Activated T-helper 2 cell treated with anti-CD3 and anti-CD28 coated beads, Interferon-gamma antibody, Interleukin-2, Interleukin-4, amounts not matched to agents 10 μg/mL and 5 μg/mL and 100 μg/mL, durations not matched to agents 14 hours and 24 hours and 36 hours (primary cell): ENCODE results near the gene CETP. TPM values are rescaled to one million over a fixed set of nuclear protein-coding genes. Genes with fewer than 3 reads are reported as not detected.

Experiments used
- DNase-seq: peaks from one replicate; pipeline ENCODE4 v3.0.0; 2021; ENCODE audit warnings: low spot score
- H3K27ac Mint-ChIP-seq: one replicate; pipeline ENCODE4 v1.8.0; 2021; ENCODE audit warnings: mixed read lengths
- H3K27me3 Mint-ChIP-seq: one replicate; pipeline ENCODE4 v1.8.0; 2021; ENCODE audit warnings: low read depth, mixed read lengths
- H3K36me3 Mint-ChIP-seq: one replicate; pipeline ENCODE4 v1.8.0; 2021; ENCODE audit warnings: low read depth, mixed read lengths
- H3K4me1 Mint-ChIP-seq: one replicate; pipeline ENCODE4 v1.8.0; 2021; ENCODE audit warnings: low read depth, mixed read lengths
- H3K4me3 Mint-ChIP-seq: one replicate; pipeline ENCODE4 v1.8.0; 2021; ENCODE audit warnings: low read depth, mild to moderate bottlenecking, moderate library complexity, mixed read lengths
- H3K9me3 Mint-ChIP-seq: one replicate; pipeline ENCODE4 v1.8.0; 2021; ENCODE audit warnings: mixed read lengths
- intact Hi-C: fragments of 100-400 bp; cut with micrococcal nuclease; formaldehyde crosslinking; loops from one replicate; pipeline ENCODE4 v1.15.1; 2023
- total RNA-seq: library from RNA; stranded (reverse); gene quantifications from 2 replicates; pipeline ENCODE4 v1.2.3, GENCODE V29; 2022

CETP gene
- total RNA-seq, result not detected in 2 replicates

DNA sequence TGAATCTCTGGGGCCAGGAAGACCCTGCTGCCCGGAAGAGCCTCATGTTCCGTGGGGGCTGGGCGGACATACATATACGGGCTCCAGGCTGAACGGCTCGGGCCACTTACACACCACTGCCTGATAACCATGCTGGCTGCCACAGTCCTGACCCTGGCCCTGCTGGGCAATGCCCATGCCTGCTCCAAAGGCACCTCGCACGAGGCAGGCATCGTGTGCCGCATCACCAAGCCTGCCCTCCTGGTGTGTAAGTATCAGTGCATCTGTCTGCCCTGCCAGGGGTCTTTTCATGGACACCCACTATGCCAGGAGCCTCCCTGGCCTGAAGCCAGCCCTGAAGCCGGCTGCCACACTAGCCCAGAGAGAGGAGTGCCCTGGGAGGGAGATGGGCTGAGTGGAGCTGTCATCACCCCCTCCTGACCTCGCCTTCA lies at the start of gene CETP:
Gene CETP (plus strand): TSS at position 100 of the 431 bp plus-strand sequence. CDS start 30 bp downstream, at position 130.
- H3K4me3 Mint-ChIP-seq, result no peak within 1 kb of the TSS
- H3K4me1 Mint-ChIP-seq, result peaks cover 18% of the 10 kb centered on the region
- no peak for DNase-seq
- peaks cover 4% of the 10 kb centered on the region for H3K27me3 Mint-ChIP-seq
- intact Hi-C loops, result no loop called here
- H3K9me3 Mint-ChIP-seq, result no peaks in the 10 kb centered on the region
- no peaks in the 10 kb centered on the region for H3K36me3 Mint-ChIP-seq
- H3K27ac Mint-ChIP-seq, result no peak within 1 kb of the TSS

DNA sequence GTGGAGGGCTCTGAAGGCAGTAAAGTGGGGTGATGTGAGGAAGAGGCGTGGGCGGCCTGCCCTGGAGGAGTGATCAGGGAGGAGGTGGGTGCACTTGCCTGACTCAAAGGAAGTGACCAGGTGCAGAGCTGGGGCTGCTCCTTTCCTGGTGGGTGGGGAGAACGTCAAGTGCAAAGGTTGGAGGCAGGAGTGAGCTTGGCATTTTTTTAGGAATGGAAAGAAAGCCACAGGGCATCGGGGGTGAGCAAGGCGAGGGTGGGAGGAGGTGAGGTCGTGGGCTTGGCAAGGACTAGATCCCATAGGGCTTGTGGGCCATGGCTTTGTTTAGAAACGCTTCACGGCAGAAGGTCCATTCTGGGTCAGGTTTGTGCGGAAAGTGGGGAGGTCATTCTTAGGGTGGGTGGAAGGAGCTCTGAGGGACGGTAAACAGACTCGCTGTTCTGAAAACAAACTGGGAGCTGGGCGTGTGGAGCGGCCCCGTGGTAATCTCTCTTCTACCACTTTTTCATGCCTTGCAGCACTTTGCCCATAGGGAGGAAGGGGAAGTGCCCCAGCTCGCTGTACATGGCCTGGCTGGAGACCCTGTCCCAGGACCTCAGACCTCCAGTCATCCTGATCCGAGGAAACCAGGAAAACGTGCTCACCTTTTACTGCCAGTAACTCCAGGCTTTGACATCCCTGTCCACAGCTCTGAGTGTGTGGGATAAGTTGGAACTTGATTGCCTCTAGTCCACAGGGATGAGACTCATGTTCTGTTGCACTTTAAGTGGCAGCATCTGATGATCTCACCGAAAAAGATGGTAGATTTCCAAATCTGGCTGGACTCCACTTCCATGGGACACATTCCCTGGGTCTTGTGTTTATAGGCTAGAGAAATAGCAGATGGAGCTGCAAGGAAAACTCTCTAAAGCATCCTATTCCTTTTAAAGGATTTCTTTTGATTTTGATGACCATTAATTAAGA lies 48.7 kb upstream of the CETP start:
- Mint-ChIP-seq H3K4me3 (no peak overlapping the region), H3K36me3 (peaks cover 4% of the 10 kb centered on the region), H3K27me3 (no peaks in the 10 kb centered on the region), H3K9me3 (no peaks in the 10 kb centered on the region), H3K27ac (peak overlapping the region; percentile 20), H3K4me1 (peaks cover 45% of the 10 kb centered on the region)
- DNase-seq, result no peak
- intact Hi-C loops, result no loop called here

DNA sequence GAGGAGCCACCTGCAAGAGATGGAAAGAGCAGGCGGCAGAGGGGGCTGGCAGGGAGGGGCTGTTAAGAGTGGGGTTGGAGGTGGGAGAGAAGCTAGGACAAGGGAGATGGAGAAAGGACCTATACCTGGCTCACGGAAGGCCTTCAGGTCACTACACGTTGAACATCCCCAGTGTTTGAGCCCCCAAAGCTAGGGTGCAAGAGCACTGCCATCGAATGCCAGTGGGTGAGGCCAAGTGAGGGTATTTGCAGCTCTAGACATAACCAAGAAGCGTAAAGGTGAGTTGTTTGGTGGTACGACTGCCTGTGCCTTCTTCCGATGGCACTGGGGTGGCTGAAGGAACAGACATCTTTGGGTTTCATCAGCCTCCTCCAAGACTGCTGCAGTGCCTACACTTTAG lies 46.9 kb upstream of the CETP start:
- DNase-seq, result no peak
- H3K4me3 Mint-ChIP-seq, result no peak overlapping the region
- intact Hi-C loops, result no loop called here
- H3K9me3 Mint-ChIP-seq, result no peaks in the 10 kb centered on the region
- H3K4me1 Mint-ChIP-seq, result peaks cover 51% of the 10 kb centered on the region
- H3K27ac Mint-ChIP-seq, result no peak overlapping the region
- H3K27me3 Mint-ChIP-seq, result no peaks in the 10 kb centered on the region
- peaks cover 4% of the 10 kb centered on the region for H3K36me3 Mint-ChIP-seq

GRCh38 chr16:56915336-56916119 lies 46.2 kb upstream of the CETP start:
- Mint-ChIP-seq H3K27me3 (no peaks in the 10 kb centered on the region), H3K9me3 (no peaks in the 10 kb centered on the region), H3K4me3 (no peak overlapping the region), H3K36me3 (peaks cover 4% of the 10 kb centered on the region), H3K27ac (no peak overlapping the region), H3K4me1 (peaks cover 49% of the 10 kb centered on the region)
- intact Hi-C loops, result loop anchor here (2.0 kb wide), 2 partner anchors 17 to 29 kb away; no protein-coding TSS in a partner anchor
- DNase-seq, result no peak

DNA sequence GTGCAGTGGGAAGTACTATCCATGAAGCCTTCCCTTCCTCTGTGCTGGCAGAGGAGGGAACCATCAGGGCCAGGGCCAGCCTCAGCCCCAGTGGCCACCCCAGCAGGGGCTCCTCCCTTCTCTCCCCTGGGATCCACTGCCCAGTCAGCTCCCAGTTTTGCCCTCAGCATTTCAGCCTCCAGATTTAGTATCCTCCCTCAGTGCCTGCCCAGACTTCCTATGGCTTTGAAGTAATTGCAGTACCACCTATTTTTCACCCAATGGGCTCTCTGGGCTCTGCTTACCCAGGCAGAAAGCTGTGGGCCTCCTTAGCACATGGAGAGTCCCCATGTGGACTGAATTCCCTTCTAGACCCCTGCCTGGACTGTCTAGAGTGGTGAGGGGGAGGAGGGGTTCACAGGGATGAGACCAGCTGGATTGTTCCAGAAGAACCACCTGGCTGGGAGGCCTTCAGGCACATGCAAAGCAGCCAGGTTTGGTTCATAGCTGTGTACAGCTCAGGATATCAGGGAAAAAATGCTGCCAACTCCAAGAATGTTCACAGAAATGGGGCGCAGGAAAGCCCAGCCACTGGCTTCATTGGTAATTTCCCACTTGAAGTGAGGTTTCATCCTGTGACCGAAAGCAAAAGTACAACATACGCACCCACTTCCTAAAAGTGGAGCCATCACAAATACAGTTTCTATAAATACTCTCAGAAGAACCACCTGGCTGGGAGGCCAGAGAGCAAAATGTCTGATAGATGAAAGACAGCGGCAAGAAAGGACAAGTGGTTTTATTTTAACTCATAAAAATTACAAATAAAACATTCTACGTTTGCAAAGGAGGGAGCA lies 45.0 kb upstream of the CETP start:
- Mint-ChIP-seq H3K4me1 (peaks cover 37% of the 10 kb centered on the region), H3K9me3 (no peaks in the 10 kb centered on the region), H3K4me3 (peak overlapping the region; percentile 40), H3K27me3 (no peaks in the 10 kb centered on the region), H3K36me3 (peaks cover 4% of the 10 kb centered on the region), H3K27ac (peak overlapping the region; percentile 85)
- peak; percentile 39 for DNase-seq
- intact Hi-C loops, result loop anchor here (2.0 kb wide), 2 partner anchors 18 to 28 kb away; no protein-coding TSS in a partner anchor

DNA sequence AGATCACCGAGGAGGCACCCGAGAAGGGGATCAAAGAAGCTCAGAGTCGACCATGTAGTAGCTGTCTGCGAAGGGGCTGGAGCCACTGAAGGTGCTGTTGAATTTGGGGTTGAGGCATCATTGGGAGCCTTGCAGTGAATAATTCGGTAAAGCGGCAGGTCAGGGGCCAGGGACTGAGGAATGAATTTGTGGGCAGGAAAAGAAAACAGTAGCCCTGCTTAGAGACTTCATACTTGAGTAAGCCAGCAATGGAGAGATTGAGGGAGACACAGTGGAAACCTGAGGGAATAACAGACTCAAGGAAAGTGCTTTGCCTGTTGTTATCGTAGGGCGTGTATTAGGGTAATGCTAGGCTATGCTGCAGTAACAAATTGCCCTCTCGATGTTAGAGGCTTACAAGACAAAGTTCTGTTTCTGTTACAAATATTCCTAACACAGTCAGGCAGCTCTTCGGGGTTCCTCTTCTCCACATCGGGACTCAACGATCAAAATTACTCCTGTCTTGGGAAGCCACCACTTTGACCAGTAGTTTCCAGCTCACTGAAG lies 43.2 kb upstream of the CETP start:
- intact Hi-C loops, result no loop called here
- no peak for DNase-seq
- Mint-ChIP-seq H3K36me3 (peaks cover 4% of the 10 kb centered on the region), H3K27ac (no peak overlapping the region), H3K27me3 (no peaks in the 10 kb centered on the region), H3K4me3 (no peak overlapping the region), H3K4me1 (peaks cover 26% of the 10 kb centered on the region), H3K9me3 (no peaks in the 10 kb centered on the region)

GRCh38 chr16:56919099-56919800 lies 42.5 kb upstream of the CETP start:
- no peak for DNase-seq

GRCh38 chr16:56921571-56921970 lies 40.2 kb upstream of the CETP start:
- Mint-ChIP-seq H3K27ac (no peak overlapping the region), H3K36me3 (peaks cover 4% of the 10 kb centered on the region)
- intact Hi-C loops, result no loop called here

More at GRCh38 chr16:56919099-56919800, 42.5 kb upstream of the CETP start:
- Mint-ChIP-seq H3K36me3 (peaks cover 4% of the 10 kb centered on the region), H3K9me3 (no peaks in the 10 kb centered on the region), H3K27ac (no peak overlapping the region), H3K4me3 (no peak overlapping the region), H3K27me3 (no peaks in the 10 kb centered on the region), H3K4me1 (peaks cover 26% of the 10 kb centered on the region)
- intact Hi-C loops, result no loop called here

DNA sequence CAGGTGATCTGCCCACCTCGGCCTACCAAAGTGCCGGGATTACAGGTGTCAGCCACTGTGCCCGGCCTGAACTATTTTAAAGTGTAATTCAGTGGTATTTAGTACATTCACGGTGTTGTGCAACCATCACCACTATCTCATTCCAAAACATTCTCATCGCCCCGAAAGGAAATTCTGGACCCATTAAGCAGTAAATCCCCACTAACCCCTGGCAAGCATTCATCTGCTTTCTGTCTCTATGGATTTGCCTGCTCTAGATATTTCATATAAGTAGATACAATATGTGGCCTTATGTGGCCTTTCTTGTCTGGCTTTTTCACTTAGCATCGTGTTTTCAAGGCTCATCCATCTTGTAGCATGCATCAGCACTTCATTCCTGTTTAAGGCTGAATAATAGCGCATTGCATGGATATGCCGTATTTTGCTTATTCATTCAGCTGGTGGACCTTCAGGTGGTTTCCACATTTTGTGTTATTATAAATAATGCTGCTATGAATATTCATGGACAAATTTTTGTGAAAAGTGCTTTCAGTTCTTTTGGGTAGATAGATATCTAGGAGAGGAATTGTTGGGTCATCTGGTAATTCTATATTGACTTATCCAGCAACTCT lies 38.2 kb upstream of the CETP start:
- Mint-ChIP-seq H3K36me3 (no peaks in the 10 kb centered on the region), H3K27me3 (no peaks in the 10 kb centered on the region), H3K9me3 (no peaks in the 10 kb centered on the region), H3K4me3 (no peak overlapping the region), H3K27ac (no peak overlapping the region), H3K4me1 (peaks cover 14% of the 10 kb centered on the region)
- DNase-seq, result no peak
- intact Hi-C loops, result no loop called here

More at GRCh38 chr16:56921571-56921970, 40.2 kb upstream of the CETP start:
- Mint-ChIP-seq H3K4me3 (no peak overlapping the region), H3K4me1 (peaks cover 29% of the 10 kb centered on the region), H3K9me3 (no peaks in the 10 kb centered on the region), H3K27me3 (no peaks in the 10 kb centered on the region)
- no peak for DNase-seq

GRCh38 chr16:56927471-56927870 lies 34.3 kb upstream of the CETP start:
- Mint-ChIP-seq H3K27ac (no peak overlapping the region), H3K36me3 (peaks cover under 1% of the 10 kb centered on the region), H3K9me3 (no peaks in the 10 kb centered on the region), H3K27me3 (no peaks in the 10 kb centered on the region), H3K4me3 (no peak overlapping the region), H3K4me1 (peaks cover 12% of the 10 kb centered on the region)
- no peak for DNase-seq
- intact Hi-C loops, result no loop called here

- Mint-ChIP-seq H3K4me1 (peaks cover 19% of the 10 kb centered on the region), H3K9me3 (no peaks in the 10 kb centered on the region), H3K36me3 (peaks cover 22% of the 10 kb centered on the region), H3K27me3 (no peaks in the 10 kb centered on the region), H3K4me3 (no peak overlapping the region), H3K27ac (no peak overlapping the region)
- no peak for DNase-seq
- intact Hi-C loops, result loop anchor here (10.0 kb wide), 2 partner anchors 195 to 675 kb away; partner anchors contain the start of gene NUP93
Observed at GRCh38 chr16:56929639-56930038, 32.1 kb upstream of the CETP start.
